ENCODE data around the gene NOXO1.
"Not testable (repeated sequence)": the region's sequence is repeated elsewhere in the genome, so short reads cannot be mapped to it uniquely, and the experiment has no call there.

The NOXO1 gene

GRCh38 chr16:2019921-2020831, 38.9 kb upstream of the NOXO1 start:
- no peak for DNase-seq
- TF ChIP-seq POLR2A (IDR thresholded peaks at IDR 0.05; ENCODE audit: low read length) = no peak
- no peak for TF ChIP-seq GATA1 (IDR thresholded peaks at IDR 0.05; ENCODE audit: low read depth, low read length)

GRCh38 chr16:2019518-2019920, 38.2 kb upstream of the NOXO1 start, which contains the start of gene NPW:
Gene NPW, plus strand, starts transcription at chr16:2019785.
- DNase-seq = no peak
- TF ChIP-seq POLR2A (IDR thresholded peaks at IDR 0.05; ENCODE audit: low read length) (no peak), GATA1 (IDR thresholded peaks at IDR 0.05; ENCODE audit: low read depth, low read length) (no peak)

- no peak for DNase-seq
These were observed 35.2 kb upstream of the NOXO1 start for GRCh38 chr16:2016407-2016922.

GRCh38 chr16:2015947-2016208, 34.6 kb upstream of the NOXO1 start:
- no peak for TF ChIP-seq GATA1 (IDR thresholded peaks at IDR 0.05; ENCODE audit: low read depth, low read length)
- DNase-seq = no peak

More at GRCh38 chr16:2016407-2016922, 35.2 kb upstream of the NOXO1 start:
- TF ChIP-seq GATA1 (IDR thresholded peaks at IDR 0.05; ENCODE audit: low read depth, low read length) (no peak), POLR2A (IDR thresholded peaks at IDR 0.05; ENCODE audit: low read length) (no peak)

GRCh38 chr16:2015117-2015946, 34.1 kb upstream of the NOXO1 start:
- DNase-seq = no peak
- TF ChIP-seq GATA1 (IDR thresholded peaks at IDR 0.05; ENCODE audit: low read depth, low read length) (no peak), POLR2A (IDR thresholded peaks at IDR 0.05; ENCODE audit: low read length) (no peak)

GRCh38 chr16:2013527-2013926, 32.3 kb upstream of the NOXO1 start:
- DNase-seq = no peak
- no peak for TF ChIP-seq GATA1 (IDR thresholded peaks at IDR 0.05; ENCODE audit: low read depth, low read length)
- no peak for TF ChIP-seq POLR2A (IDR thresholded peaks at IDR 0.05; ENCODE audit: low read length)

- not testable (repeated sequence) for DNase-seq
These were observed 30.5 kb upstream of the NOXO1 start for GRCh38 chr16:2011726-2012125.

- peak; percentile 91 to 94 for DNase-seq
- TF ChIP-seq GATA1 (IDR thresholded peaks at IDR 0.05; ENCODE audit: low read depth, low read length) (no peak), POLR2A (IDR thresholded peaks at IDR 0.05; ENCODE audit: low read length) (peak; percentile 94)
These were observed 28.7 kb upstream of the NOXO1 start, which contains the start of gene ZNF598 for GRCh38 chr16:2009791-2010510. Gene ZNF598, minus strand, starts transcription at chr16:2009821.

GRCh38 chr16:2009164-2009711, 28.0 kb upstream of the NOXO1 start:
- DNase-seq = peak; percentile 67 to 69
- TF ChIP-seq POLR2A (IDR thresholded peaks at IDR 0.05; ENCODE audit: low read length) = peak; percentile 32
- no peak for TF ChIP-seq GATA1 (IDR thresholded peaks at IDR 0.05; ENCODE audit: low read depth, low read length)

GRCh38 chr16:2008631-2009163, 27.4 kb upstream of the NOXO1 start:
- peak; percentile 58 to 60 for DNase-seq
- TF ChIP-seq GATA1 (IDR thresholded peaks at IDR 0.05; ENCODE audit: low read depth, low read length) = no peak

GRCh38 chr16:2008009-2008526, 26.8 kb upstream of the NOXO1 start:
- DNase-seq = peak; percentile 36 to 49
- TF ChIP-seq POLR2A (IDR thresholded peaks at IDR 0.05; ENCODE audit: low read length) = peak; percentile 36
- TF ChIP-seq GATA1 (IDR thresholded peaks at IDR 0.05; ENCODE audit: low read depth, low read length) = no peak

- TF ChIP-seq GATA1 (IDR thresholded peaks at IDR 0.05; ENCODE audit: low read depth, low read length) = no peak
- no peak for TF ChIP-seq POLR2A (IDR thresholded peaks at IDR 0.05; ENCODE audit: low read length)
These were observed 26.0 kb upstream of the NOXO1 start for GRCh38 chr16:2007081-2007836.

More at GRCh38 chr16:2007081-2007836, 26.0 kb upstream of the NOXO1 start:
- DNase-seq = no peak
